CD4-positive, alpha-beta T cell treated with Interleukin-21 for 1 hour (primary cell): Measurements from ENCODE around the gene CXCL16.
"Not testable (repeated sequence)": the region's sequence is repeated elsewhere in the genome, so short reads cannot be mapped to it uniquely, and the experiment has no call there.

Experiments used
- DNase-seq: peaks from one replicate; pipeline ENCODE4 v3.0.0-alpha.2; 2020

Gene CXCL16

GRCh38 chr17:4689872-4690271, 49.9 kb downstream of the CXCL16 start:
- DNase-seq: not testable (repeated sequence)

GRCh38 chr17:4683739-4684138, 56.0 kb downstream of the CXCL16 start:
- not testable (repeated sequence) for DNase-seq
